HEK293 (cell line): ENCODE results near the gene C20orf96.

Experiments used
- CTCF ChIP-seq: fragments of 450-650 bp; formaldehyde crosslinking; IDR thresholded peaks from 2 replicates; pipeline ENCODE4 v1.5.1; 2016; ENCODE audit warnings: missing biosample characterization, missing genetic modification characterization
- PATZ1 ChIP-seq: fragments of 450-650 bp; formaldehyde crosslinking; IDR thresholded peaks from 2 replicates; pipeline ENCODE4 v1.5.1; 2016; ENCODE audit warnings: missing biosample characterization, missing genetic modification characterization
- RBAK ChIP-seq: fragments of 450-650 bp; formaldehyde crosslinking; IDR thresholded peaks from 2 replicates; pipeline ENCODE4 v1.5.1; 2016; ENCODE audit warnings: missing biosample characterization, missing genetic modification characterization
- REST ChIP-seq: fragments of 450-650 bp; formaldehyde crosslinking; IDR thresholded peaks from 2 replicates; pipeline ENCODE4 v1.5.1; 2016; ENCODE audit warnings: missing biosample characterization, missing genetic modification characterization
- TCF7L2 ChIP-seq: IDR thresholded peaks from 2 replicates; pipeline ENCODE4 v1.6.1; 2011; ENCODE audit warnings: low read depth, mild to moderate bottlenecking, inconsistent platforms, low read length, moderate library complexity, borderline replicate concordance
- ZNF133 ChIP-seq: fragments of 450-650 bp; formaldehyde crosslinking; IDR thresholded peaks from 2 replicates; pipeline ENCODE4 v1.5.1; 2016; ENCODE audit warnings: missing biosample characterization, missing genetic modification characterization
- ZNF24 ChIP-seq: fragments of 450-650 bp; formaldehyde crosslinking; IDR thresholded peaks from 2 replicates; pipeline ENCODE4 v1.5.1; 2016; ENCODE audit warnings: missing biosample characterization, missing genetic modification characterization
- ZNF473 ChIP-seq: fragments of 450-650 bp; formaldehyde crosslinking; IDR thresholded peaks from 2 replicates; pipeline ENCODE4 v1.5.1; 2017; ENCODE audit warnings: missing biosample characterization, missing genetic modification characterization
- ZNF501 ChIP-seq: fragments of 450-650 bp; formaldehyde crosslinking; IDR thresholded peaks from 2 replicates; pipeline ENCODE4 v1.5.1; 2016; ENCODE audit warnings: missing biosample characterization, missing genetic modification characterization
- ZNF555 ChIP-seq: fragments of 450-650 bp; formaldehyde crosslinking; conservative IDR thresholded peaks from 2 replicates; pipeline ENCODE4 v1.5.1; 2017; ENCODE audit warnings: missing biosample characterization, mild to moderate bottlenecking, missing genetic modification characterization, inconsistent platforms
- ZNF830 ChIP-seq: fragments of 450-650 bp; IDR thresholded peaks from 2 replicates; pipeline ENCODE4 v1.5.0; 2018; ENCODE audit warnings: missing biosample characterization, missing genetic modification characterization, low read depth, mild to moderate bottlenecking, moderate library complexity

GRCh38 chr20:330233-331149, 39.9 kb upstream of the C20orf96 start:
- TF ChIP-seq TCF7L2 (no peak), ZNF473 (no peak), ZNF555 (tag by site-specific recombination) (no peak), REST (tag by site-specific recombination) (no peak), ZNF24 (tag by site-specific recombination) (no peak), CTCF (tag by site-specific recombination) (peak; percentile 63; the same call in 1 of the 2 replicates), PATZ1 (tag by site-specific recombination) (0 out of 2 replicates have a peak, but pooled peaks have one; percentile 13), ZNF830 (no peak), ZNF501 (no peak), RBAK (no peak), ZNF133 (tag by site-specific recombination) (no peak)
